ENCODE results near the gene DNAH1.

DNAH1 gene

DNA sequence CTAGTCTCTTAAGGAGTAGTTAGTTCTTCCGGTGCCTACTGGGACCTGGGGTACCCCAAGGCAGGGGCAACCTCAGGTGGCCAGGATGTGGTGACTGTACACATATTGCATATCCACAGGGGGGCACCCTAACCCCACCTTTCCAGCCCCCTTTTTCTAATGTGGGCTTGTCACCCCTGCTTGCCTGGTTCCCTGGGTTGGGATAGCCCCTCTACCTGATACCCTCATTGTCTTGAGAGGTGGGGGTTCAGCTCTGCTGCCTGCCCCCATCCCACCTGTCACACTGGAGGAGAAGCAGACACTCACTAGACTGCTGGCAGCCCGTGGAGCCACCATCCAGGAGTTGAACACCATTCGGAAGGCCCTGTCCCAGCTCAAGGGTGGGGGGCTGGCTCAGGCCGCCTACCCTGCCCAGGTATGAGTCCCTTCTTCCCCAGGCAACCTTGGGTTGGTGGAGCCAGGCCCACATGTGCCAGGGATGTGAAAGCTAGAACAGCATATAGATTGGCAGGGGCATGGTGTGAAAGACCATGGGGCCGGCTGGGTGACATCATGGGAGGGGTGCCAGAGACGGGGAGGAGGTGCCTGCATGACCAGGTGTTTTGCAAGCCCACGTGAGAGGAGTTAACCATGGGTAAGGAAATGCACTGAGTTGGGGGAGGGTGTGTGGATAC, 24.5 kb upstream of the DNAH1 start:
- peak in 1 of 4 experiments; percentile 31 for DNase-seq

DNA sequence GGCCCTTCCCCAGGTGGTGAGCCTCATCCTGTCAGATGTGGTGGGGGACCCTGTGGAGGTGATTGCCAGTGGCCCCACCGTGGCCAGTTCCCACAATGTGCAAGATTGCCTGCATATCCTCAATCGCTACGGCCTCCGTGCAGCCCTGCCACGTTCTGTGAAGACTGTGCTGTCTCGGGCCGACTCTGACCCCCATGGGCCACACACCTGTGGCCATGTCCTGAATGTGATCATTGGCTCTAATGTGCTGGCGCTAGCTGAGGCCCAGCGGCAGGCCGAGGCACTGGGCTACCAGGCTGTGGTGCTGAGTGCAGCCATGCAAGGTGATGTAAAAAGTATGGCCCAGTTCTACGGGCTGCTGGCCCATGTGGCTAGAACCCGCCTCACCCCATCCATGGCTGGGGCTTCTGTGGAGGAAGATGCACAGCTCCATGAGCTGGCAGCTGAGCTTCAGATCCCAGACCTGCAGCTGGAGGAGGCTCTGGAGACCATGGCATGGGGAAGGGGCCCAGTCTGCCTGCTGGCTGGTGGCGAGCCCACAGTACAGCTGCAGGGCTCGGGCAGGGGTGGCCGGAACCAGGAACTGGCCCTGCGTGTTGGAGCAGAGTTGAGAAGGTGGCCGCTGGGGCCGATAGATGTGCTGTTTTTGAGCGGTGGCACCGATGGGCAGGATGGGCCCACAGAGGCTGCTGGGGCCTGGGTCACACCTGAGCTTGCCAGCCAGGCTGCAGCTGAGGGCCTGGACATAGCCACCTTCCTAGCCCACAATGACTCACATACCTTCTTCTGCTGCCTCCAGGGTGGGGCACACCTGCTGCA, 23.7 kb upstream of the DNAH1 start:
- DNase-seq = no peak

DNA sequence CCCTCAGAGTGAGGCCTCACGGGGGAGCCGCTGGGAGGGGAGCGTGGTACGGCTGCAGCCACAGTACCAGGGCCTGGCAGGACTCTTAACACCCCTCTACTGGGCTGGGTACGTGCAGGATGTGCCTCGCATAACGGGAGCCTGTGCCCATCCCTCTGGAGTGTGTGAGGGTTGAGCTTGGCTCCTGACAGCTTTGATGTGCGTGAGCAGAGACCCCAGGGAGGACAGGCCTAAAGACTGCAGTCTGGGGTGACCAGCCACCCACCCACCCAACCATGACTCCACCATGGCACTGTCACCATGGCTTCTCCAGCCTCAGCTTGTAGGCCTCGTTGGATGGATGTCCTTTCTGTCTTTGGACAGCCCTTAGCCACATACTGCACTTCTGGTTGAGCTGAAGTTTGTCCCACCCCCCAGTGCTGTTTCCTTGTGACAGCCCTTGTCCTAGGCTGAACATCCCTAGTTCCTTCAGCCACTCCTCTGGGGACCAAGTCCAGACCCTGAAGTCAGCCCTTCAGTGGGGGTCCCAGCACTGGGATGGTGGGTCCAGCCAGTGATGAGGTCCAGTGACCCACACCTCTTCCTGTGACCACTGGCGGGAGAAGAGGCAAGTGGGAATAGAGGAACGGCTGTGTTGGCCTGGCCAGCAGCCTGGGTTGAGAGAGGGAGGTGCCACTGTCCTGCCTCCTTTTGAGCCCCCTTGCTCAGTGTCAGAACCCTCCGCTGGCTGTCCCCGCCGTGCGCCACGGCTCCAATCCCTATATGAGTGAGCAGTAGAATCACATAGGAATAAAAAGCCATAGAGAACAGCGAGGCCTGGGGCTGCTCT, 22.4 kb upstream of the DNAH1 start:
- no peak for DNase-seq

DNA sequence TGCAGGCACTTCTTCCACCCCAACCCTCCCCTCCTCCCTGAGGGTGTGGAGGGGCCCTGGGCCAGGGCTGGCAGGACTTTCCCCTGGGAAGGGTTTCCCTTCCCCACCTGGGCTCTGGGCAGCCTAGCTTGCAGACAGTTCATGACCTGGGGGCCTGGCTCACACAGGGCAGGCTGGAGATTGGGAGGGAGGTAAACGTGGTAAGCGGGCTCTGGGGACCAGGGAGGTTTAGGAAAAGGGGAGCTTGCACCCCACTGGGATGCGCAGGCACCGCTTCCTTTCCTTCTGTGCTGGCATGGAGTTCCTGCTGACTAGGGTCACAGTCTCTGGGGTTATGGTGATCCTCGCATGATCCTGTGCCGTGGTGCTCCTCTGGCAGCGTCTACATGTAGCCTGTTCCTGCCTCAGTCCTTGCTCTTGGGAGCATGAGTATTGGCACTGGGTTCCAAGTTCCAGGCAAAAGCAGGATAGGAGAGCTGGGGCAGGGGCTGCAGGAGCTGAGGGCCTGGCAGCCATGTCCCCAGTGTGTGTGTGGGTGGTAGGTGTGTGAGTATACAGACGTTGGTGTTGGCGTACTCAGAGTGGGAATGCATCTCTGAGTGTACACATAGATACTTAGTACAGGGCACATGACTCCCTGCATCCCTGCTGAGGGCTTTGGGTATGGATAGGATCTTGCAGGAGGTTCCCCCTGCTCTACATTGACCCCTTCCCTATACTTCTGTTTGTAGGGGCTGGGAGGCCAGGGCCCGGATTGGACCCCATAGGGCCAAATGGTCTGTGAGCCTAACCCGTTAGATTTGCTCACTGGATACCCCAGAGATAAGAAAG, 21.6 kb upstream of the DNAH1 start:
- DNase-seq = no peak

DNA sequence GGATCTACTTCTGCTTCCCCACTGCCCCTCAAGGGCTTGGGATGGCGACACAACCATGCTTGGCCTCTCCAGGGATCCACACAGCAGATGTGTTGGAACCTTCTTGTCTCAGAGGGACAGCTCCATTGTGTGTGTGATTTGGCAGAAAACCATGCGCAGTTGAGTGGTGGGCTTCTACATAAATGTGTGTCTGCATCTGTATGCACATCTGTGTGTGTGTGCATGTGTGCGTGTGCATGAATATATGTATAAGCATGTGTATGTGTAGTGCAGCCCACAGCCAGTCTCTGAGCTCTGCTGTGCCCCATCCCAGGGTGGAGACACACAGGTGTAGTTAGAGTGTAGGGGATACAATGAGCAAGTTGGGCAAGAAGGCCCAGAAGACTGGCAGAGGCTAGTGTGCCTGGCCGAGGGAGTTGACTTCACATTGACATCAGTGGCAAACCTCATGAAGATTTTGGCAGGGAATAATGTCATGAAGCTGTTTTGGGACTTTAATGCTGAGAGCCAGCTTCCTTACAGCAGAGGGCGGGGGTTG, 20.4 kb upstream of the DNAH1 start:
- no peak for DNase-seq

DNA sequence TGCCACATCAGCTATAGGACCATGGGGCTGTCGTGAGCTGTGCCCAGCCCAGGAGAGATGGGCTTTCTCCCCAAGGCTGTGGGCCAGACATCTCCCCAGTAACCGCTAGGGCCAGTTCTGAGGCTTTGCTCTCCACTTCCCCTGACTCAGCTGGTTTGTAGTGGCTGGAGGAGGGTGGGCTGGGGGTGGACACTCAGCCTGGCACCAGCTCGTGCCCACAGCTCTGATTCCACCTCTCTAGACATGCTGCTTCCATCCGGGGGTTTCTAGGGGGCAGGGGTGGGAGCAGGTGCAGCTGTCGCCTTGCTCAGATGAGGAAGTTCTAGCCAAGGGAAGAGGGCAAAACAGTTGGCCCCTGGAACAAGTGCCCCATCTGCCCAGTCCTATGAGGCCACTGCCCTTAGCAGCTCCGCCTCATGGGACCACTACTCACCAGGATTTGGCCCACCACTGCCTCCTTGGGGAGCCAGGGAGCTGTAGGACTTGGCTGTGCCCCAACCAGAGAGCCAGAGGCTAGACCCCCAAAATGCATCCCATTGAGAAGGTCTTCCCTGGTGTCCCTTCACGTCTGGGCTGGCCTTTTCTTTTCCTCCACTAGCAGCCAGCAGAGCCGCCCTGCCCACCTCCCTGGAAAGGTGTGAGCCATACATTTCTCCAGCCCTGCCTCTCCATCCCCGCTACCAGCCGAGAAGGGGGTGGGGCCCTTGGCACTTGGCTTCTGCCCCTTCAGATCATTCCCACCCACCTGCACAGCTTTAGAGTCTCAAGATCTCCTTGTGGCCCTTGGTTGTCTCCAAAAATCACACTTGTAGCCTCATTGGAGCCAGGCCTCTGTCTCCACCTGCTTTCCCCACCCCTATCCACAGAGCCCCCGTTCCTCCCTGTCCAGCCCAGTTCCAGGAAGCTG, 18.6 kb upstream of the DNAH1 start:
- DNase-seq = no peak

DNA sequence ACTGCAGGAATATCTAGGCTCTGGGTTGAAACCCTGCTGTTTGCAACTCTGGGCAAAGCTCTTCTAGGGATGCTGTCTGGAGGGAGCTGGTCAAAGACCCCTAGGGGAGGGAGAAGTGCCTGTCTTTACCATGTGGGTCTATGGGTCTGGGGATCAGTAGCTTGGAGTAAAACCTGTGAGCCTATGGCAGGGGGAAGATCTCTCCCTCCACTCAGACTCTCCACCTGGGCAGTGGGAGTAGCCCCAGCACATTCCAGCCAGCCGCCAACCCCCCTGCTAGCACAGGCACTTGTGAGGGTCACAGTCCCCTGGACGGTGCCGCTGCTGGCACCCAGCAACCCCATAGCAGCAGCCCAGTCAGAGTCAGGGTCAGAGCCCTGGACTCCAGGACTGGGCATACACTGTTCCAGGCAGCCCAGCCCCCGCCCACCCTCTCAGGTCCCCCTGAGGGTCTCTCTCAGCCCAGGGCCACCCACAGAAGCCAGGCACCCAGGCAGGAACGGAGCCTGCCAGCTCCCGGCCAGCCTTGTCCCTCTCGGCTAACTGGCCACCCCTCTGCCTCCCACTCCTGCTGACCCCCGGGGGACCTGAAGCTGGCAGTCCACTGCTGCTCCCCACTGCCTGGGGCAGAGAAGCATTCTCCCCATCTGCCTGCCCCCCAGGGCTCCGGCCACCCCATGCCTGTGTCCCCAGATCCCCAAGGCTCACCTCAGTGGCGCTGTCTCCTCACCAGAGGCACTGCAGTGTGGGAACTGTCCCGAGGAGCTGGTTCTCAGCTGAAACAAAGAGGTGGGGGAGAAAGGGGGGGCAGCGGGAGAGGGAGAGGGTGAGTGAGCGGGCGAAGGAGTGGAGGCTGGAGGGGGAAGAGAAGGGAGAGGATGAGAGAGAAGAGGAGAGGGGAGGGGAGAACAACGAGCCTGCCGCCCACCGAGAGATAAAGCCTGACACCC, 17.7 kb upstream of the DNAH1 start:
- DNase-seq = no peak

DNA sequence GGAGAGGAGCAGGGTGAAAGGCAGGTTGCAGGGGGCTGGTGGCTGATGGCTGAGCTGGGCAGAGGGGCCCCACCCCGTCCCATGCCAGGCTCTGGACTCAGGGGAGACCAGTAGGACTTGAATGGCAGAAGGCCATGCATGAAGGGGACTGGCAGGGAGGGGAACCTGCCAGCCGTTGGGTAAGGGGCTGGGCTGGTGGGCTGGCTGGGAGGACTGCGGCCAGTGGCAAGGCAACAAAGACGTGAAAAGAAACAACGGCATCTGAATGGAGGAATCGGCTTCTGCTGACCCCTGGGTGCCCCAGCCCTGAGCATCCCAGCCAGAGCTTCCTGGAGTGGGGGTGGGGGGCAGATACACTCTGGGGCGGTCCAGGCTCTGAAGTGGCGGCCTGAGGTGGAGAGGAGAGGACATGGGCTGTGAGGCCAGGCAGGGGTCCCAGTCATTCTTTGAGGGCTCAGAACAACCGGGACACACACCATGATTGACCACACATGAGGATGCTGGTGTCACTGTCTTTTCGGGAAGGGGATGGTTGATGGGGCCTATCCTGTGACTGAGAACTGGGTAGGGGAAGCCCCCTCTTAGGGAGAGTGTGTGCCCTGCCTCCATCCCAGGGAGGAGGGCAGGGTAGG, 16.8 kb upstream of the DNAH1 start:
- no peak for DNase-seq

DNA sequence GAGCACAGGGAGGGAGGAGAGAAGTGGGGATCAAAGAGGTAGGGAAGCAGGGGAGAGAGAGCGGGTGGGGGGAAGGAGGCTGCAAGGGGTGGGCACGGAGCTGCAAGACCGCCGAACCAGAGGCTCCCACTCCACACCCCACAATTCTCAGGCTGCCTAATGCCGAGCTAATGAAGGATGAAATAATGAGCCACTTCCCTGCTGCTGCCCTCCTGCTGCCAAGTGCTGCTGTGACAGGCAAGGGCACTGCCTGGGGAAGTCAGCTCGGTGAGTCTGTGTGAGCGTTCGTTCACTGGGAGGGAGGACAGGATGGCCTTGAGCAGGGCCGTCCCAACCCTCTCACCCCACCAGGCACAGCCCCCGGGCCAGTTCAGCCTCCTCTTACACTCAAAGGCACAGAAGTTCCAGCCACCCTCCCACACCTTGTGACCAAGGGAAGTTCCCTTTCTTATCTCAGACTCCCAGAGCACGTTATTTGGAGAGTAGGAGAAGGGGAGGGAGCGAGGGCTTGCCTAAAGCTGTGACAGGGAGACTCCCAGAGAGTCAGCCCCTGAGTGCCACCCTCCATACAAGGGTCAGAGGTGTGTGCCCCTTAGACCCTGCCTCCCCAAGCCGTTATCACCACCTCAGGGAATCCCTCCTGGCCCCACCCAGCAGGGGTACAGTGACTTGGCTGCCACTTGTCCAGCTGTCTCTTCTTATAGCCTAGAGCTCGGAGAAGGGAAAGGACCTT, 16.1 kb upstream of the DNAH1 start:
- no peak for DNase-seq

DNA sequence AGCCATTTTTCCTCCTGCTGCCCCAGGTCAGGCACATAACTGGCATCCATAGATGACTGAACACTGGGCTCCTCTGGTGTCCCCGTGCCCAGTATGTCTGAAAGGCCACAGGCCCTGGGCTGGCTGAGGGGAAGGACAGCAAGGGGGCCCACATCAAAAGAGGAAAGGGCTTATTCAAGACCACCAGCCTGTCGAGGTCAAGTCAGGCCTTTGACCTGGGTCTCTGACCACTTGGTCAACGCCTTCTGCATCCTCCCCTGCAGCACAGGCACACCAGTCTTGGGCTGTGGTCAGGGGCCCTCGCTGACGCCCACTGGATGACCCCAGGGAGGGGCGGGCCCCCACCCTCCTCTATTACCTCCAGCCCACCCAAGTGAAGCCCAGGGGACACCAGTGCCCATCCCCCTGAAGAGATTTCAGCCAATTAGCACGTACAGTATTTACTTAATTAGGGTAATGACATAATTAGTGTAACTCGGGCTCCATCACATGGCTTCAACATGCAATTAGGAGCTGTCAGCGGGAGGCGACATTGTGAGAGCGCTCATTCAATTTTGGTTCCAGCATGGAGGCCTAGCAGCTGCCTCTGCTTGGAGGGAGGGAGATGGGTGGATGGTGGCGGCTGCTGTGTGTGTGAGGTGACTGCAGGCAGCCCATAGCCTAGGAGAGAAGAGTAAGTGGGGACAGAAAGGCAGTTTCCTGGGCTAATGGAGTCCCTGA, 13.5 kb upstream of the DNAH1 start:
- no peak for DNase-seq

DNA sequence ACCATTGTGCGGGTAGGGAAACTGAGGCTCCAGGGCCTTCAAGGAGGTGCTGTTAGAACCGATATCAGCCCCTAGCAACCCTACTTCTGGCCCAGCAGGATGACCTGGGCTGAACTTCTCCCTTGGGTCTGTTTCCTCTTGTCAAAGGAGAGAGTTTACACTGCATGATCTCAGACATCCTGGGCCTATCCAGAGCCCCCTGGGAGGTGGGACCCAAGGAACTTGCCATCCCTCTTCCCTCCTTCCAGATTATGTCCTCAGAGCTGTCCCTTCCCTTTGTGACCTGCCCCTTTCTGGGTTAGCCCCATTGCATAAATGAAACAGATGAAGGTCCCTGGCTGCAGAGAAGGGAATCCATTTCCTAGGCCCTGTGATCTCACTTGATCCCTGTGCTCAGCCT, 12.3 kb upstream of the DNAH1 start:
- no peak for DNase-seq

DNA sequence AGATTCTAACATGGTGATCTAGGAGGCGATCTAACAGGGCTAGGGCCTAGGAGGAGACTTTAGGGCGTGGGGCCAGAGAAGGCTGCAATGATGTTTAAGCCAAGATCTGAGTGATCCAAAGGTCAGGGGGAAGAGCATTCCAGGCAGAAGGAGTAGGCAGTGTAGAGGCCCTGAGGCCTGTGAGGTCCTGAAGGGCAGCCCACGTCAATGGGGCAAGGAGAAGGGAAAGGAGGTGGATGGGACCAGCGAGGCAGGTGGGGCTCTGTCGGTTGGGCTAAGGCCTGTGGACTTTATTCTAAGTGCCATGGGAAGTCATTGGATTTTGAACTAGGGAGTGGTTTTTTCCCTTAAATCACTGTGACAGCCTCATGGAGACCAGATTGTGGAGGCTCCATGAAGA, 10.2 kb upstream of the DNAH1 start:
- no peak for DNase-seq

DNA sequence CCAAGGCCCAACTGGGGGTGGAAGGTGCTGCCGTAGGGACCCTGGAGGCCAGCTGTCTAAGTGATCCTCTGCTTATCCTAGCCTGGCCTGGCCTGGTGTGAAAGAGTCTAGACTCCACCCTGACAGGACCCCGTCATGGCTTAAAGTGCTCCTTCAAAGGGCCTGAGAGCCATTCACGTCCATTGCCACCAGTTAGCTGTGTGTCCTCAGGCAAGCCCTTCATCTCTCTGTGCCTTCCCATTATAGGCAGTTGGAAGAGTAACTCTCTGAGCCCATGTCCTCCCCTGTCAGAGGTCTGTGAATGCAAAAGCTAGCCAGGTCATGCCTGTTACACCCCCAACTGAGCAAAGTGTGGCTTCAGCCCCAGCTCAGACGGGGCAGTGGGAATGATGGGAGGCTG, 9.1 kb upstream of the DNAH1 start:
- no peak for DNase-seq

DNA sequence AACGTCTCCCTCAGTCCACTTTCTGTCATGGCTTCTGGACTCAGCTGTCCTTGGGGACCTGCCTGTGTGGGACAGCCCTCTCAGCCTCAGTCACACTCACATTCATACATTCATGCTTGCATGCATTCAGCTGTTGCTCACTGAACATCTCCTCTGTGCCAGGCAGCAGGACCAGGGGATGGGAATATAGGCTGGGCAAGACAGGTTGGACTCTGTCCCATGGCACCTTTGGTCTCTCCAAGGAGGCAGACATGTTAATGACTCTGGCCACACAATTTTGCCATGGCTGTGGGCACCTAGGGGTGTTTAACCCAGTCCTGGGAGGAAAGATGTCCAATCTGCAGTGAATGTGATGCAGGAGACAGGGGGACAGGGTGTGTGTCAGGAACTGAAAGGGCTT, 7.8 kb upstream of the DNAH1 start:
- DNase-seq = no peak

DNA sequence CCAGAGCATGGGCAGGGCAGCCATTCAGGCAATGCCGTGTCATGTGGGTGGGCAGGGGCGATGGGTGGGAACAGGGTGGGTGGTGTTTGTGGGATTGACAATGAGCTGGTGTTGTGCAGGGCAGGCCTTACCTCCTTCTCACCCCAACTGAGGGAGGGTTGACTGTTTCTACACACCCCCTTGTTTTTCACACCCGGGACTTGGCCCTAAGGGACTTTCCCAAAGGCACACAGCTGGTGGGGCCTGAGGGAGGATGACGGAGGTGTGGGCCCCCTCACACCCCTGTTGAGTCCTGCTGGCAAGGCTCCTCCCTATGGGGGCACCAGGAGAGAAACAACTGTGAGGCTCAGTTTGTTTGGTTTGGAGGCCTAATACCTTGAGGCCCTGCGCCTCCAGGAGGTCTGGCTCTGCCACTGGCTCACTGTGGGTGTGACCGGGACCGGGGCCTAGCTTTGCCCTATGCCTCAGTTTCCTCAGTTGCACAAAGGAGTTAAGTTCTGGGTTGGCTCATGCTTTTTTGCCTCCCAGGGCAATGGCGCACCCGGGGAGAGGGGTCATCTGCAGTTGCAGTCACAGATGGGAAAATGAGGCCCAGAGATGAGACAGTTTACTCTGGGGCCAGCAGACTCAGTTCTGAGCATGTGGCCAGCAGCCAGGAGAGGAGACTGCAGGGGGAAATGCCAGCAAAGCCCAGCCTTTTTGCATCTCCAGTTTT, 5.1 kb upstream of the DNAH1 start:
- DNase-seq = no peak

DNA sequence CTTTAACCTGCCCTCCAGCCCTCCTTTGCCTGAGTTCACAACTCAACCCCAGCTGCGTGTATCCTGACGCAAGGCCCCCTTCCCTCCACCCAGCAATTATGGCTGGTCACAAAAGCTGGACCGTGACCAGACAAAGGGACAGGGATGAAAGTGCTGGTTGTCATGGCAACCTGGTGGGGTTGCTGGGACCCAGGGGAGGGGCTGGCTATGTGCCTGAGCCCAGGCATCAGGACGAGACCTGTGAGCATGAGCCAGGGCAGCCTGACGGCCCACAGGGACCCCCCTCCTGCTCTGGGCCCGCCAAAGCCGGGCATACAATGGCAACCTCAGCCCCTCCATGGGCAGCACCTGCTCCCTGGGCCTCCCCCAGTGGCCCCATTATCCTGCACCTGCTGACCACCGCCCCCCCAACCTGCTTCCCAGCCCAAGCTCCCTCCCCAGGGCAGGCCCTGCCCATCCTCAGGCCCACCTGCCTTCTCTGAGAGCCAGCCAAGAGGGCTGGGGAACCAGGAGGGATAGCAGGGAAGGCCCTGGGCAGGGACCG, 4.5 kb upstream of the DNAH1 start:
- no peak for DNase-seq

DNA sequence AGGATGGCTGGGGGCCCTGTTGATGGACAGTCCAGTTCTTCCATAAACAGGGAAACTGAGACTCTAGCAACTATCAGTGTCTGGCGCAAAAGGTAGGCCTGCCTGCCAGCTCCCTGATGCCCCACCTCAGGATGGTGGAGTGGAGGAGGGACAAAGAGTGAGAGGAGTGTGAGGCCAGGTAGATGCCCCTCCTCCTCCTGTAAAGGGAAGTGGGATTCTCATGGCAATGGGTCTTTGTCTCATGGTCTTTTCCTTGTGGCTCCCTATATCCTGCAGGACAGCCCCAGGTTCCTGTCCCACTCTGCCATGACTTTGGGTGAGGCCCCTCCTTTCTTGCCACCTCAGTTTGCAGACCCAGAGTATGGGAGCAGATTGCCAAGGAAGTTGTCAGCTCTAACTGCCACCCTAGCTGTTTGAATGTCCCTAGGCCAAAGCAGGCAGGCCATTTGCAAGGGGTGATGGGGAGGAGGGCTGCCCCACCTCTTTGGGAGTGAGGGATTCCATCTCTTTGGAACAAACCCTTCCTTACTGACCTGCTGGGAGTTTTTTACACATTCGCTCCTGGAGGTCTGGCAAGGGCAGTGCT, 2.8 kb upstream of the DNAH1 start:
- no peak for DNase-seq

Data from activated naive CD4-positive, alpha-beta T cell (primary cell).